ENCODE results near the gene PLBD1.
A peak's percentile ranks its signal among the peaks of the same experiment; 100 is the strongest.

PLBD1 gene

DNA sequence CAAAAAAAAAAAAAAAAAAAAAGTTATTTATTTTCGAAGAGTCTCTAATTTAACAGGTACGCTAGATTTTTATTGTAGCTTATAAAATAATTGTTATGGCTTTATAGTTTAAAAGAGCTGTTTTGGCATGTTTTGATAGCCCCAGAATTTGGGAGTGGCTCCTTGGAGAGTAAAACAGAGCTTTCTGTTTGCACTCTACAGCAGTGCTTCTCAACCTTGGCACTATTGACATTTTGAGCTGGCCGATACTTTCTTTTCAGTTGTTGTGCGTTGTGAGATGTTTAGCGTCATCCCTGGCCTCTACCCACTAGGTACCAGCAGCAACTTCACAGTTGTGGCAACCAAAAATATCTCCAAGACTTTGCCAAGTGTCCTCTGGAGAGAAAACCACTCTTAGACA is 30.6 kb downstream of the PLBD1 start:
- no peaks in the 10 kb centered on the region for H3K9me3 ChIP-seq (ENCODE audit: low read length)
- H3K4me2 ChIP-seq (ENCODE audit: low read length), result no peak overlapping the region
- H2AFZ ChIP-seq (ENCODE audit: low read length), result no peak overlapping the region
- peaks cover 9% of the 10 kb centered on the region for H3K4me1 ChIP-seq (ENCODE audit: insufficient read depth, low read length, severe bottlenecking)
- H3F3A ChIP-seq (ENCODE audit: insufficient read depth, low read length), result no peaks in the 10 kb centered on the region
- TF ChIP-seq, protein P1, sequence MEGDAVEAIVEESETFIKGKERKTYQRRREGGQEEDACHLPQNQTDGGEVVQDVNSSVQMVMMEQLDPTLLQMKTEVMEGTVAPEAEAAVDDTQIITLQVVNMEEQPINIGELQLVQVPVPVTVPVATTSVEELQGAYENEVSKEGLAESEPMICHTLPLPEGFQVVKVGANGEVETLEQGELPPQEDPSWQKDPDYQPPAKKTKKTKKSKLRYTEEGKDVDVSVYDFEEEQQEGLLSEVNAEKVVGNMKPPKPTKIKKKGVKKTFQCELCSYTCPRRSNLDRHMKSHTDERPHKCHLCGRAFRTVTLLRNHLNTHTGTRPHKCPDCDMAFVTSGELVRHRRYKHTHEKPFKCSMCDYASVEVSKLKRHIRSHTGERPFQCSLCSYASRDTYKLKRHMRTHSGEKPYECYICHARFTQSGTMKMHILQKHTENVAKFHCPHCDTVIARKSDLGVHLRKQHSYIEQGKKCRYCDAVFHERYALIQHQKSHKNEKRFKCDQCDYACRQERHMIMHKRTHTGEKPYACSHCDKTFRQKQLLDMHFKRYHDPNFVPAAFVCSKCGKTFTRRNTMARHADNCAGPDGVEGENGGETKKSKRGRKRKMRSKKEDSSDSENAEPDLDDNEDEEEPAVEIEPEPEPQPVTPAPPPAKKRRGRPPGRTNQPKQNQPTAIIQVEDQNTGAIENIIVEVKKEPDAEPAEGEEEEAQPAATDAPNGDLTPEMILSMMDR (IDR thresholded peaks at IDR 0.05; ENCODE audit: low read length), result no peak
- TF ChIP-seq EZH2 (IDR thresholded peaks at IDR 0.05; ENCODE audit: borderline replicate concordance, low read length), result no peak
- no peaks in the 10 kb centered on the region for H3K9me2 ChIP-seq (ENCODE audit: low read depth, low read length)
- no peak overlapping the region for H3K4me3 ChIP-seq (ENCODE audit: low read depth, low read length, poor library complexity, severe bottlenecking)
- H3K27ac ChIP-seq (ENCODE audit: low read depth, low read length, poor library complexity, severe bottlenecking), result no peak overlapping the region
- H3K36me3 ChIP-seq (ENCODE audit: insufficient read depth, low read length), result no peaks in the 10 kb centered on the region
- H3K27me3 ChIP-seq (ENCODE audit: insufficient read depth, low read length), result no peaks in the 10 kb centered on the region
- H3K79me2 ChIP-seq (ENCODE audit: insufficient read depth, low read length), result no peaks in the 10 kb centered on the region
- H3K9ac ChIP-seq (ENCODE audit: low read length), result no peak overlapping the region
- H4K20me1 ChIP-seq (ENCODE audit: insufficient read depth, low read length), result no peaks in the 10 kb centered on the region

DNA sequence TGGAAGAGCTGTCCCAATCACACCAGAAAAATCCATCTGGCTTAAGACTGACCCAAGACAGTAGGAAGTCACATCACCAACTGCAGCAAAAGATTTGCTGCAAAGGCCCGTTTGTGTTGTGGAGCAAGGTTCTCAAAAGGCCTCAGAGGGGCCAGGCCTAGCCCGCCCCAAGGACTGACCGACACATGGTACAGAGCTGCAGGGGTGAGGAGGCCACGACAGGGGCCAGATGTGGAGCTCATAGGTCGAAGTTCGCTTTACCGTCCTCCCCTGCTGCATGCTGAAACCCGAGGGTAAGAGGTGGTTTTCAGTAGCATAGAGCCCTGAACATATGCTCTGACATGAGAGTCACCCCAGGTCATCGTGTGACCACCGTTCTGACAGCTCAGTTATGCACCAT is 35.5 kb downstream of the PLBD1 start:
- H3K36me3 ChIP-seq (ENCODE audit: insufficient read depth, low read length), result no peaks in the 10 kb centered on the region
- H3F3A ChIP-seq (ENCODE audit: insufficient read depth, low read length), result no peaks in the 10 kb centered on the region
- H3K9me2 ChIP-seq (ENCODE audit: low read depth, low read length), result no peaks in the 10 kb centered on the region
- no peaks in the 10 kb centered on the region for H3K9me3 ChIP-seq (ENCODE audit: low read length)
- H3K27me3 ChIP-seq (ENCODE audit: insufficient read depth, low read length), result no peaks in the 10 kb centered on the region
- H3K4me1 ChIP-seq (ENCODE audit: insufficient read depth, low read length, severe bottlenecking), result peaks cover 4% of the 10 kb centered on the region
- TF ChIP-seq, protein P1 (IDR thresholded peaks at IDR 0.05; ENCODE audit: low read length), result no peak
- TF ChIP-seq EZH2 (IDR thresholded peaks at IDR 0.05; ENCODE audit: borderline replicate concordance, low read length), result no peak
- no peak overlapping the region for H3K4me2 ChIP-seq (ENCODE audit: low read length)
- no peak overlapping the region for H3K9ac ChIP-seq (ENCODE audit: low read length)
- no peak overlapping the region for H3K4me3 ChIP-seq (ENCODE audit: low read depth, low read length, poor library complexity, severe bottlenecking)
- H2AFZ ChIP-seq (ENCODE audit: low read length), result 0 out of 2 replicates have a peak overlapping the region, but pooled peaks have one; percentile 41
- no peaks in the 10 kb centered on the region for H3K79me2 ChIP-seq (ENCODE audit: insufficient read depth, low read length)
- no peak overlapping the region for H3K27ac ChIP-seq (ENCODE audit: low read depth, low read length, poor library complexity, severe bottlenecking)
- H4K20me1 ChIP-seq (ENCODE audit: insufficient read depth, low read length), result no peaks in the 10 kb centered on the region

DNA sequence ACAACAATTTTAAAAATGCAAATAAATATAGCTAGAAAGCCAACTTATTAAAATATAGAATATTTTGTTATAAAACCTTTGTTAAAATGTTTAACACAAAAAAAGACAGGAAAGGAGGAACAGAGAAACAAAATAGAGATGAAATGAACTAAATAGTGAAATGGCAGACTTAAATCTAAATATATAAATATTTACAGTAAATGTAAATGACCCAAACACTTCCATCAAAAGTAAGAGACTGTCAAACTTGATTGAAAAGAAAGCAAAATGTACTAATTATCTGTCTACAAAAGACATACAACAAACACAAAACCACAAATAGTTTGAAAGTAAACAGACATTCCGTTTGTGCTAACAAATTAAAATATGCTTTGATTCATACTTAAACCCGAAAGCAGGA is 41.7 kb downstream of the PLBD1 start:
- Histone ChIP-seq H3K4me1 (ENCODE audit: insufficient read depth, low read length, severe bottlenecking) (no peaks in the 10 kb centered on the region), H3K36me3 (ENCODE audit: insufficient read depth, low read length) (no peaks in the 10 kb centered on the region; the same call in 1 of the 2 replicates), H4K20me1 (ENCODE audit: insufficient read depth, low read length) (no peaks in the 10 kb centered on the region), H3K27ac (ENCODE audit: low read depth, low read length, poor library complexity, severe bottlenecking) (no peak overlapping the region), H3K9me3 (ENCODE audit: low read length) (peaks cover 18% of the 10 kb centered on the region), H3K4me3 (ENCODE audit: low read depth, low read length, poor library complexity, severe bottlenecking) (no peak overlapping the region), H3K27me3 (ENCODE audit: insufficient read depth, low read length) (no peaks in the 10 kb centered on the region), H3F3A (ENCODE audit: insufficient read depth, low read length) (no peaks in the 10 kb centered on the region), H3K9me2 (ENCODE audit: low read depth, low read length) (no peaks in the 10 kb centered on the region), H3K4me2 (ENCODE audit: low read length) (no peak overlapping the region), H3K9ac (ENCODE audit: low read length) (no peak overlapping the region), H3K79me2 (ENCODE audit: insufficient read depth, low read length) (no peaks in the 10 kb centered on the region), H2AFZ (ENCODE audit: low read length) (no peak overlapping the region)
- TF ChIP-seq, protein P1 (IDR thresholded peaks at IDR 0.05; ENCODE audit: low read length), result no peak
- no peak for TF ChIP-seq EZH2 (IDR thresholded peaks at IDR 0.05; ENCODE audit: borderline replicate concordance, low read length)

Measured in OCI-LY1 (cell line).